A673 (cell line): ENCODE data around the gene RASGEF1C.

Experiments
- EZH2 ChIP-seq: fragments of 200-600 bp; sonication (generic); IDR thresholded peaks from 2 replicates; pipeline ENCODE4 v1.6.1; 2017; ENCODE audit warnings: borderline replicate concordance, low read depth, mild to moderate bottlenecking, mixed read lengths, antibody characterized with exemption, low read length; ENCODE audit not compliant: poor library complexity, severe bottlenecking
- TF ChIP-seq, protein P1 (sequence below): fragments of 300-800, 200-600 bp; sonication (generic); conservative IDR thresholded peaks from 2 replicates; pipeline ENCODE4 v1.5.1; 2017; ENCODE audit warnings: low read depth, mild to moderate bottlenecking, antibody characterized with exemption, low read length, moderate library complexity, mixed read lengths

DNA sequence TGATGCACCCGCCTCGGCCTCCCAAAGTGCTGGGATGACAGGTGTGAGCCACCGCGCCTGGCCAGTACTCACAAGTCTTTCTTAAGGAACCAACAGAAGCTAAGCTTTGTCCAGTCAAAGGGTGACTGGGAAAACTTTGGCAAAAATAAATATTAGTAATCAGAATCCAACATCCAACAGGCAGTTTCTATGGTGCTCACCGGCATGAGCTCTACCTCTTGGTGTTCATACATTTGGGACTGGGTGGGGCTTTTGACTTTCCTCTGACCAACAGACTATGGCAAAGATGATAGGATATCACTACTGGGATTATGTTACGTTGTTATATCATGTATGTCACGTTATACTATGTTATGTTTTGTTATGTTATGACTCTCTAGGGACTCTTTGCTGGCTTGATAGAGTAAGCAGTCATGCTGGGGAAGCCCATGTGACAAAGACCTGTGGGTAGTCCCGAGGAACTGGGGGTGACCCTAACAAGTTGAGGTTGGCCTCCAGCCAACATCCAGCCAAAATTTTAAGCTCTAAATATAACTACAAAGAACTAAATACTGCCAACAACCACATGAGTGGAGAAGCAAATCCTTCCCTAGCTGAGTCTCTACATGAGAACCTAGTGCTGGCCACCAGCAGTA is 6.0 kb downstream of the RASGEF1C start:
- TF ChIP-seq, protein P1, sequence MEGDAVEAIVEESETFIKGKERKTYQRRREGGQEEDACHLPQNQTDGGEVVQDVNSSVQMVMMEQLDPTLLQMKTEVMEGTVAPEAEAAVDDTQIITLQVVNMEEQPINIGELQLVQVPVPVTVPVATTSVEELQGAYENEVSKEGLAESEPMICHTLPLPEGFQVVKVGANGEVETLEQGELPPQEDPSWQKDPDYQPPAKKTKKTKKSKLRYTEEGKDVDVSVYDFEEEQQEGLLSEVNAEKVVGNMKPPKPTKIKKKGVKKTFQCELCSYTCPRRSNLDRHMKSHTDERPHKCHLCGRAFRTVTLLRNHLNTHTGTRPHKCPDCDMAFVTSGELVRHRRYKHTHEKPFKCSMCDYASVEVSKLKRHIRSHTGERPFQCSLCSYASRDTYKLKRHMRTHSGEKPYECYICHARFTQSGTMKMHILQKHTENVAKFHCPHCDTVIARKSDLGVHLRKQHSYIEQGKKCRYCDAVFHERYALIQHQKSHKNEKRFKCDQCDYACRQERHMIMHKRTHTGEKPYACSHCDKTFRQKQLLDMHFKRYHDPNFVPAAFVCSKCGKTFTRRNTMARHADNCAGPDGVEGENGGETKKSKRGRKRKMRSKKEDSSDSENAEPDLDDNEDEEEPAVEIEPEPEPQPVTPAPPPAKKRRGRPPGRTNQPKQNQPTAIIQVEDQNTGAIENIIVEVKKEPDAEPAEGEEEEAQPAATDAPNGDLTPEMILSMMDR: no peak
- TF ChIP-seq EZH2: no peak
